ENCODE results near the gene NCOA1. TPM values are rescaled to one million over a fixed set of nuclear protein-coding genes. Genes with fewer than 3 reads are reported as not detected.

Gene NCOA1
- total and polyA plus RNA-seq, 2 of the 4 experiments (the other 2 are of a cell fraction): 6.7 to 11.3 TPM

GRCh38 chr2:24448797-24449196 lies 42.3 kb upstream of the NCOA1 start (continued):
- no peak for TF ChIP-seq CTCF (conservative IDR thresholded peaks at IDR 0.05; ENCODE audit: low read depth, low read length)
- TF ChIP-seq MAFK (IDR thresholded peaks at IDR 0.05; ENCODE audit: low read depth, low read length): no peak
- no peak for TF ChIP-seq BHLHE40 (IDR thresholded peaks at IDR 0.05; ENCODE audit: low read depth, low read length)
- no peak for TF ChIP-seq CHD1 (IDR thresholded peaks at IDR 0.05; ENCODE audit: low read depth, low read length)
- no peak for TF ChIP-seq RCOR1 (IDR thresholded peaks at IDR 0.05; ENCODE audit: insufficient replicate concordance, low read length)

- no peak overlapping the region for H2AFZ ChIP-seq (replicated peaks; ENCODE audit: low read length, poor library complexity)
- no peak overlapping the region for H4K91ac ChIP-seq (ENCODE audit: insufficient read depth, low read depth, low read length)
- no peaks in the 10 kb centered on the region for H3K36me3 ChIP-seq (ENCODE audit: control insufficient read depth, insufficient read depth, low read length)
- H2AK5ac ChIP-seq (ENCODE audit: low read depth, low read length): no peak overlapping the region
- no peaks in the 10 kb centered on the region for H3K9me1 ChIP-seq (ENCODE audit: insufficient read depth, low read length)
- no peak overlapping the region for H3K27ac ChIP-seq (ENCODE audit: insufficient read depth, low read length)
- POLR2A ChIA-PET (ENCODE audit: unreplicated experiment): no interaction called here
- H2BK5ac ChIP-seq (ENCODE audit: low read depth, low read length, poor library complexity, severe bottlenecking): no peak overlapping the region
- no peak overlapping the region for H3K18ac ChIP-seq (ENCODE audit: low read depth, low read length)
- no peak for ATAC-seq (ENCODE audit: low read depth)
- intact Hi-C loops (cut with micrococcal nuclease) (no loop called here), dilution Hi-C loops (cut with HindIII; ENCODE audit: low sequenced_read_pairs, unreplicated experiment) (no loop called here), in situ Hi-C loops (cut with MboI; ENCODE audit: low sequenced_read_pairs) (no loop called here)
- H4K5ac ChIP-seq (ENCODE audit: low read depth, low read length): no peak overlapping the region
- H3K27me3 ChIP-seq (ENCODE audit: control insufficient read depth, insufficient read depth, low read length): no peaks in the 10 kb centered on the region; the same call in 1 of the 2 replicates
- no peak overlapping the region for H3K23ac ChIP-seq (ENCODE audit: low read depth, low read length)
- H2BK120ac ChIP-seq (ENCODE audit: low read depth, low read length): no peak overlapping the region
- H3K4me3 ChIP-seq (ENCODE audit: insufficient read depth, low read depth, low read length): no peak overlapping the region
- CTCF ChIA-PET: no interaction called here
- peaks cover 9% of the 10 kb centered on the region for H3K9me3 ChIP-seq (ENCODE audit: control insufficient read depth, insufficient read depth, low read length)
- no peak overlapping the region for H2BK20ac ChIP-seq (ENCODE audit: low read depth, low read length)
- H3K56ac ChIP-seq (ENCODE audit: extremely low read depth, insufficient read depth, low read length): no peak overlapping the region
- H2BK15ac ChIP-seq (ENCODE audit: low read depth, low read length): no peak overlapping the region
- H3K79me1 ChIP-seq (ENCODE audit: low read depth in 1 of 2, low read length in 2 of 2): no peaks in the 10 kb centered on the region
- H4K8ac ChIP-seq (ENCODE audit: low read depth in 2 of 2, low read length in 2 of 2): no peak overlapping the region
- no peak overlapping the region for H2AK9ac ChIP-seq (replicated peaks; ENCODE audit: low read depth, low read length, poor library complexity)
- no peak overlapping the region for H3K14ac ChIP-seq (replicated peaks; ENCODE audit: low read depth, low read length)
- no peaks in the 10 kb centered on the region for H3K4me1 ChIP-seq (ENCODE audit: control insufficient read depth, insufficient read depth, low read length)
- no CpG with 5 or more reads among the region's 1 CpG for WGBS, 2 experiments (ENCODE audit: extremely low coverage in 2 of 2, insufficient read length in 1 of 2)
- BruUV-seq (replicated peaks): no TSS peak
- H4K20me1 ChIP-seq (ENCODE audit: insufficient read depth, low read length): no peaks in the 10 kb centered on the region
- H3K4ac ChIP-seq (ENCODE audit: low read depth, low read length): no peak overlapping the region
- no peak overlapping the region for H3K9ac ChIP-seq (ENCODE audit: low read depth, low read length)
- H3K4me2 ChIP-seq (ENCODE audit: low read depth, low read length): no peak overlapping the region
- DNase-seq: no peak
- TF ChIP-seq CEBPB (IDR thresholded peaks at IDR 0.05; ENCODE audit: low read depth, low read length) (no peak), FOS (IDR thresholded peaks at IDR 0.05; ENCODE audit: low read depth, low read length) (no peak), CTCF (conservative IDR thresholded peaks at IDR 0.05; ENCODE audit: low read depth, low read length) (no peak), RCOR1 (IDR thresholded peaks at IDR 0.05; ENCODE audit: insufficient replicate concordance, low read length) (no peak), RAD21 (IDR thresholded peaks at IDR 0.05; ENCODE audit: low read length) (no peak), CHD1 (IDR thresholded peaks at IDR 0.05; ENCODE audit: low read depth, low read length) (no peak)
These were observed 41.7 kb upstream of the NCOA1 start for GRCh38 chr2:24449344-24449743.

Measured in IMR-90 (cell line).